OCI-LY7 (cell line): ENCODE results near the gene TFB1M.
"Not testable (repeated sequence)": the region's sequence is repeated elsewhere in the genome, so short reads cannot be mapped to it uniquely, and the experiment has no call there.

Experiments
- CTCF ChIP-seq: fragments of 200-600 bp; sonication (generic); conservative IDR thresholded peaks from 2 replicates; pipeline ENCODE4 v1.5.1; 2014; ENCODE audit warnings: mild to moderate bottlenecking, antibody characterized with exemption, low read length, moderate library complexity, mixed read lengths
- EZH2phosphoT487 ChIP-seq: fragments of 200-600 bp; sonication (generic); IDR thresholded peaks from 2 replicates; pipeline ENCODE4 v1.6.1; 2018; ENCODE audit warnings: low read depth, borderline replicate concordance, mild to moderate bottlenecking, mixed run types, antibody characterized with exemption, low read length, moderate library complexity, mixed read lengths

- not testable (repeated sequence) for TF ChIP-seq CTCF, EZH2phosphoT487
These were observed 83.3 kb downstream of the TFB1M start for GRCh38 chr6:155230975-155231374.
